Fibroblast of skin of scalp (primary cell): ENCODE data around the gene CPHXL2.

Source experiments
- DNase-seq: peaks from one replicate; pipeline ENCODE4 v3.0.0-alpha.2; 2013

The CPHXL2 gene

GRCh38 chr16:75640598-75640997 is 36.2 kb downstream of the CPHXL2 start:
- no peak for DNase-seq

DNA sequence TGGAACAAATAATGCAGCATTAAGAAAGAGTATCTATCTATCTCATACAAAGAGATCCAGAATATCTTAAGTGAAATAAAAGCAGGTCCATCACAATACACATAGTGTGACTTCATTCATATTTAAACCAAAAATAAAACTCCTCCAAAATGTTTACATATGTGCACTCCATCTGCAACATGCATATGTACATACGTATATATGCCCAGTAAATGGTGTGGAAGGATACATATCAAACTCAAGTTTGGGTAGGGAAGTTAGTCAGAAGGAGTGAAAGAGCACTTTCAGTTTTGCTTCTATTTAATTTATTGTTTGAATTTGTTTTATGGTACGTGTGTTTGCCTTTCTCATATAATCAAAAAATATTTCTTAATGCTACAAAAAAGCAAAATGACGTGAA is 41.8 kb downstream of the CPHXL2 start:
- no peak for DNase-seq

- no peak for DNase-seq
Observed at GRCh38 chr16:75632857-75633256, 44.0 kb downstream of the CPHXL2 start.

DNA sequence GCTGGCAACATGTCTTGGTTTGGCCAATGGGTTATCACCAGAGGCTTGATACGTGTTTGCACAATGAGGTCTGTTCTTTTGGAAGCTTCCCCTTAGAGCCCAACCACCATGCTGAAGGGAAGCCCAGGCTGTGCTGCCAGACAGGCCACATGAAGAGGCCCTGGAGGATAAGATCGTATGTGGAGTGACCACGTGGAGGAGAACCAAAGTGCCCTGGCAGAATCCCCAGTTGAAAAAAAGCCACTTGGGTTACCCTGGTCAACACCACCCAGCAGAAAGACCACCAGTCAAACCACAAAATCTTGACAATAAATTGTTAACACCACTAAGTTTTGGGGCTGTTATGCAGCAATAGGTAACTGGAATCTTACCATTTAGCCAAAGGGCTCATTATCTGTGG is 46.8 kb downstream of the CPHXL2 start:
- no peak for DNase-seq

GRCh38 chr16:75629132-75629531 is 47.7 kb downstream of the CPHXL2 start:
- no peak for DNase-seq

DNA sequence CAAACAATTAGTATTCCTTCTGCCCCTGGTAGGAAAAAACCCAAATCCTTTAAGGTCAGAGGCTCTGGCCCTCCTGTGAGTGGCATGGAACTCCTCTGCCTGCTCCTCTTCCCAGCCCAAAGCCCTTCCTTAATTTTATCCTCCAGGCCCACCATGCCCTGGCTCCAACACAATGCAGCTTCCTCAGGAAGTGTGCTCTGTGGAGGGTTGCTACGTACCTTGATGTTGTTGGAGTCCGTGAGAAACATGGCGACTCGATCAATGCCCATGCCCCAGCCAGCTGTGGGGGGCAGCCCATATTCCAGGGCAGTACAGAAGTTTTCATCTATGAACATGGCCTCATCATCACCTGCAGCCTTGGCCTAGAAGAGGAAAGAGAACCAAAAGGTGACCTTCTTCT is 48.5 kb downstream of the CPHXL2 start:
- no peak for DNase-seq

DNA sequence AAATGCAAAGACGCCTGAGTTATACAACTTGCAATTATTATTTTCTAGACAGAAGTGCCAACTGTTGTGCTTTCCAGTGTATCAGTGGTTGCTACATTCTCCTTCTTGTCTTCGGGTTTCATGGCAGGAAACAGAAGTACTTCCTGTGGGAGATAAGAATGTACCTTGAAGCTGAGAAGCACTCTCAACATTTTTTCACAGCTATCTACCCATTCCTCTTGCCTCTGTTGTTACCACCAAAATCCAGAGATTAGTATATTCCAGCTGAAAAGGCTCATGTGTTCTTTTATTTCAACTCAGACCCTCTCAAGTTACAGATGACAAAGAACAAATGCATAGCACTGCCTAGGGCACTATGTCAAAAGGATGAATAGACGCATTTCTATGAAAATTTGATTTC is 49.0 kb downstream of the CPHXL2 start:
- no peak for DNase-seq

DNA sequence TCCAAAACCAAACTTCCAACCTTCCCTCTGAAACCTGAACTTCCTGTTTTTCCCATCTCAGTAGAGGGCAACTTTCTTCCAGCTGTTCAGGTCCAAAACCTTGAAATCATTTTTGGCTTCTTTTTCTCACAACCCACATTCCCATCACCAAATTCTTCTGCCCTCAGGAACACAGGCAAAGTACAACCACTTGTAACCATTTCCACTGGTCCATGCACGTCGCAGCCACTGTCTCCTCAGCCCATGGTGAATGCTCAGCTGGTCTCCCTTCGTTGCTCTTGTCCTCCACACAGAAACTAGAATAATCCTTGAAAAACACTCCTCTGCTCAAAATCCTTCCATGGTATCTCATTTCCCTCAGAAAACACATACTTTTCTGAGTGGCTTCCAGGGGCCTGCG is 50.0 kb downstream of the CPHXL2 start:
- no peak for DNase-seq

DNA sequence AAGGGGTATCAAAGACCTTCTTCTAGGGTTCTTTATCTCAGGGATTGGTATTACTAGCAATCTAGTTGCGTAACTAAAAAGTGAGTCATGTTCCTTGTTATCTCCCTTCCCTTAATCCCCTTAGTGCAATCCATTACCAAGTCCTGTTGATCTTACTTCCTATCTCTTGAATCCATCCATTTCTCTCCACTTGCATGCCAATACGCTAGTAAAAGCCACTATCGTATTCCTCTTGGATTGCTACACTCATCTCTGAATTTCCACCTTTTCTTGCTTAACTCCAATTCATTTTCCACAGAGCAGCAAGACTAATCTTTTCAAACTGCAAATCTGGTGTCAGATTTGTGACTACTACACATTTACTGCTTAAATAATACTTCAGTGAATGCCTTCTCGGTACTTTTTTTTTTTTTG is 51.9 kb downstream of the CPHXL2 start:
- no peak for DNase-seq

- peak; percentile 98 for DNase-seq
Observed at GRCh38 chr16:75622761-75623605, 53.8 kb downstream of the CPHXL2 start, which contains the start of gene ADAT1. Gene ADAT1, minus strand, starts transcription at chr16:75623281. Its CDS starts 2,482 bp downstream, at chr16:75620799.

DNA sequence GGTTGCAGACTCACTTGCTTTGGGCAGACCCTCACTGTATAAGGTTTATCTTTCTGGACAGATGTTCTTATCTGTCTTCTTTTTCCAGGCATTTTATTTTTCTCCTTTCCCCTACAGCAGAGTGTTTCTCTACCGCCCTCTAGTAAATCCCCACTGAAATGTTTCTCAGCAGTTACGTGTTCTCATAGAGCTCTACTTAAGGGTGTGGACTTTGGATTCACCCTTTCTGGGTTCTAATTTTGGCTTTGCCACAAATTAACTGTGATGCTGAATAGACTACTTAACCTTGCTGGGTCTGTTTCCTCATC is 55.7 kb downstream of the CPHXL2 start:
- DNase-seq, result peak; percentile 26

DNA sequence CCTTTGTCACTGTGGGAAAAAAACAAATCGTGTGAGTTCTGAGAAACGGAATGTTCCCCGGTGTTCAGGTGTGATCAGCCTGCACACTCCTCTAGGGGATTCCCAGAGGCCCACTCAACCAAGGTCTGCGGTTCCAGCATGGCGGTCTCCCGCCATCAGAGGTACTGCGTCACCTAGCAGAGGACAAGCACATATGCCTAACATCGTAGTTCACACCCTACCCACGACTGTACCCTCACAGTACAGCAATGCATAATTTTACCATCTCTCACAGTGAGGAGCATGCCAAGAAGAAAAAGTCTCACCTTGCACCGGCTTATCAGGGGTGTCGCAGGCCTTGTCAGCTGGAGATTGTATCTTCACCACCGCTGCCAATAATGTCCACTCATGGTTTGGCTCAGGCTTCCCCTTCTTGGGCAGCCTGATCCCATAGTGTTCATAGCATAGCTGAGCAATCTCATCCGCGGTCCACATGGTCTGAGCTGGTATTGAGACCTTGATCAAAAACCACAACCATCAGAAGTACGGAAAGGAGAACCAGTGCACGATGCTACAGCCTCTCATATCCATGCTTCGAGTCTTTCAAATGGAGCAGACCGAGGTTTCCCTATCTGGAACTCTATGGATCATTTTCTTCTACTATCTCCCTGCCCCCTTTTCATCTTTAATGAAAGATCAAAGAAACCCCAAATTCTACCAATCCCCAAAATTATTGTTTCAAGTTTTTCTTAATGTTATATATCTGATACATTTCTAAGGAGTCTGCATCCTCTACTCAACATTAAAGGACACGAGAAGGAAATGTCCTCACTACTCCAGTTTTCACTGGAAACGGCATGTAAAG is 56.3 kb downstream of the CPHXL2 start:
- no peak for DNase-seq

GRCh38 chr16:75618780-75619179 is 58.0 kb downstream of the CPHXL2 start:
- DNase-seq, result no peak

- no peak for DNase-seq
Observed at GRCh38 chr16:75617121-75617520, 59.7 kb downstream of the CPHXL2 start.

GRCh38 chr16:75616521-75617010 is 60.2 kb downstream of the CPHXL2 start:
- DNase-seq, result no peak

GRCh38 chr16:75615619-75616018 is 61.2 kb downstream of the CPHXL2 start:
- DNase-seq, result no peak

DNA sequence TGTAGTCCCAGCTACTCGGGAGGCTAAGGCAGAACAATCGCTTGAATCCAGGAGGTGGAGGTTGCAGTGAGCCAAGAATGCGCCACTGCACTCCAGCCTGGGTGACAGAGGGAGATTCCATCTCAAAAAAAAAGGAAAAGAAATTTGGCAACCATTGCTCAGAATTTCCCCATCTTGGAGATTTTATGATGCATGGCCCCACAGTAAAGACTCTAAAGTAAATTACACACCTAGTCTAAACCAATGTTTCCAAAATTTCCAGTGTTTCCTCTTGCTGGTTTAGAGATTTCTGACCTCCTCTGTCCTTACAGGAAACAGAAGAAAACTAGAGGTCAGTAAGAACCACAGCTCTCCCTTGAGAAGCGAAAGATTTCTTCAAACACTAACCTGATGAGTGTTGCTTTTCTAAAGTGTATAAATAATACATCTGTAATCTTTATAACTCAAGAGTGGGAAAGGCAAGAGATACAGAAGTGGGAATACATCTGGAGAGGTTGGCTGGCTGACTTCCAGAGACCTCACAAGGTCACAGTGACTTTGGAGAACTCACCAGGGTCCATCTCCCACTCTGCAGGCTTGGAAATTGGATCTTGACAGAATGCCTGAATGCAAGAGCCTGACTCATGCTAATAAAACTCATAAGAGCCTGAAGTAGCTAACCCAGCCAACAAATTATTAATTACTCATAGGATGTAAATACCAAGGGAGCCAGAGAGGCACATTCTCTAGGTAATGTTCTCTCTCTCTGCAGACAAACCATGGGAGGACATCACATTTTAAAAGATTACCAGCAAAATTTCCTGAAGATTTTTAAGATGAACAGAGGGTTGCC is 62.5 kb downstream of the CPHXL2 start:
- DNase-seq, result peak; percentile 46
